Fibroblast of skin of scalp (primary cell): ENCODE data around the gene SNX1.
A peak's percentile ranks its signal among the peaks of the same experiment; 100 is the strongest.

ENCODE experiments used
- DNase-seq: peaks from one replicate; pipeline ENCODE4 v3.0.0-alpha.2; 2013

Gene SNX1

GRCh38 chr15:64166102-64166890 is 70.5 kb downstream of the SNX1 start:
- DNase-seq: no peak

GRCh38 chr15:64180235-64180824 is 84.5 kb downstream of the SNX1 start:
- no peak for DNase-seq

- DNase-seq: no peak
Measured at GRCh38 chr15:64182859-64183370, 87.1 kb downstream of the SNX1 start.

DNA sequence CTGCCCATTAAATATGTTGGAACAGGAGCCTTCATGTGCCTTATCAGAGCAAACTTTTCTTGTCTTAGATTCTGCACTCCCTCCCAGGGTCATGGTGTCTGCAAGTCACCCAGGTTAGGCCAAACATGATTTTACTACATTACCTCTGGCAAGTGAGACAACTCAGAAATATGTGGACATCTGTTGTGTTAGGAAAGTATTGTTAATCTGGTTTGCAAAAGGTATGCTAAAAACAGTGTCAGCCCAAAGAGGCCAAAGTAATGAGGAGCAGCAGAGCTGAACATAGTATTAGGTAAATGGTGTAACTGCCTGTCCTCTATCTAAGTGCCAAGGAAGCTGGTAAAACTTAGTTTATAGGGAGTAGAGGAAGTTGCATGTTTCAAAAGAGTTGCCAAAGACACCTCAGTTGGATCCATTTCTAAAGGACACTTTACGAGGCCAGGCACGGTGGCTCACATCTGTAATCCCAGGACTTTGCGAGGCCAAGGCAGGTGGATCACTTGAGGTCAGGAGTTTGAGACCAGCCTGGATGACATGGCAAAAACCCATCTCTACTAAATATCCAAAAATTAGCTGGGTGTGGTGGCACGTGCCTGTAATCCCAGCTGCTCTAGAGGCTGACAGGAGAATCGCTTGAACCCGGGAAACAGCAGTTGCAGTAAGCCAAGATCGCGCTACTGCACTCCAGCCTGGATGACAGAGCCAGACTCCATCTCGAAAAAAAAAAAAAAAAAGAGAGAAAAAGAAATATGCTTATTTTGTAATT is 89.5 kb downstream of the SNX1 start:
- DNase-seq: no peak

GRCh38 chr15:64187396-64188191 is 91.8 kb downstream of the SNX1 start:
- peak; percentile 15 for DNase-seq
